PFSK-1 (cell line): ENCODE measurements around the gene TGFBR1.

ENCODE experiments used
- FOXP2 ChIP-seq: optimal IDR thresholded peaks from 2 replicates; pipeline ENCODE3; 2011; ENCODE audit warnings: borderline replicate concordance, control low read depth, inconsistent platforms; ENCODE audit not compliant: insufficient read depth; ENCODE audit errors: extremely low read length, extremely low read depth
- POLR2AphosphoS5 ChIP-seq: IDR thresholded peaks from 2 replicates; pipeline ENCODE4 v1.6.1; 2012; ENCODE audit warnings: low read depth, mild to moderate bottlenecking, control low read depth, low read length, moderate library complexity
- SIN3A ChIP-seq: IDR thresholded peaks from 2 replicates; pipeline ENCODE4 v1.6.1; 2012; ENCODE audit warnings: mild to moderate bottlenecking, low read length, moderate library complexity, borderline replicate concordance; ENCODE audit not compliant: insufficient read depth
- TAF1 ChIP-seq: IDR thresholded peaks from 2 replicates; pipeline ENCODE4 v1.6.1; 2012; ENCODE audit warnings: low read length, control low read depth, borderline replicate concordance; ENCODE audit not compliant: insufficient read depth
- TF ChIP-seq, protein P1 (sequence below), 2 experiments: IDR thresholded peaks; 2 replicates each; pipeline versions ENCODE4 v1.6.1 to v1.8.0; 2011 to 2012; ENCODE audit warnings: low read depth in 2 of 2, low read length in 2 of 2, control low read depth in 1 of 2, inconsistent platforms in 1 of 2, mild to moderate bottlenecking in 1 of 2, moderate library complexity in 1 of 2; ENCODE audit not compliant: insufficient read depth in 1 of 2

TGFBR1 gene

DNA sequence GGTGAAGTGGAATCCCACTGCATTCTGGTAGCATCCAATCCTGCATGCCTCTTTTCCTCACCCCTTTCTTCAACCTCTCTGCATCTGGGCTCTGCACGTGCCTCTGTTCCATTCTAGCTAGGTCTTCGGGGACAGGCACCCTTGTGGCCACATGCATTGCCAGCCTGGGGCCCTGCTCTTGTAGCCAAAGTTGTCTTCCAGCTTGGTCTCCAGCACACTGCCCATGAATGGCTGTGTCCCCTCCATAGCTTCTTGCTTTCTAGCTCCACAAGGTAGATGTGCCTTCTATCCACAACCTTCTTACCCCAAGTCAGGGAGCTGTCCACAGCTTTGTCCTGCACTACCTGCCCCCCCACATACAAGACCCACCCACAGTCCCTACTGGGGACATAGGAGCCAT is 84.3 kb downstream of the TGFBR1 start:
- TF ChIP-seq, protein P1, sequence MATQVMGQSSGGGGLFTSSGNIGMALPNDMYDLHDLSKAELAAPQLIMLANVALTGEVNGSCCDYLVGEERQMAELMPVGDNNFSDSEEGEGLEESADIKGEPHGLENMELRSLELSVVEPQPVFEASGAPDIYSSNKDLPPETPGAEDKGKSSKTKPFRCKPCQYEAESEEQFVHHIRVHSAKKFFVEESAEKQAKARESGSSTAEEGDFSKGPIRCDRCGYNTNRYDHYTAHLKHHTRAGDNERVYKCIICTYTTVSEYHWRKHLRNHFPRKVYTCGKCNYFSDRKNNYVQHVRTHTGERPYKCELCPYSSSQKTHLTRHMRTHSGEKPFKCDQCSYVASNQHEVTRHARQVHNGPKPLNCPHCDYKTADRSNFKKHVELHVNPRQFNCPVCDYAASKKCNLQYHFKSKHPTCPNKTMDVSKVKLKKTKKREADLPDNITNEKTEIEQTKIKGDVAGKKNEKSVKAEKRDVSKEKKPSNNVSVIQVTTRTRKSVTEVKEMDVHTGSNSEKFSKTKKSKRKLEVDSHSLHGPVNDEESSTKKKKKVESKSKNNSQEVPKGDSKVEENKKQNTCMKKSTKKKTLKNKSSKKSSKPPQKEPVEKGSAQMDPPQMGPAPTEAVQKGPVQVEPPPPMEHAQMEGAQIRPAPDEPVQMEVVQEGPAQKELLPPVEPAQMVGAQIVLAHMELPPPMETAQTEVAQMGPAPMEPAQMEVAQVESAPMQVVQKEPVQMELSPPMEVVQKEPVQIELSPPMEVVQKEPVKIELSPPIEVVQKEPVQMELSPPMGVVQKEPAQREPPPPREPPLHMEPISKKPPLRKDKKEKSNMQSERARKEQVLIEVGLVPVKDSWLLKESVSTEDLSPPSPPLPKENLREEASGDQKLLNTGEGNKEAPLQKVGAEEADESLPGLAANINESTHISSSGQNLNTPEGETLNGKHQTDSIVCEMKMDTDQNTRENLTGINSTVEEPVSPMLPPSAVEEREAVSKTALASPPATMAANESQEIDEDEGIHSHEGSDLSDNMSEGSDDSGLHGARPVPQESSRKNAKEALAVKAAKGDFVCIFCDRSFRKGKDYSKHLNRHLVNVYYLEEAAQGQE (IDR thresholded peaks at IDR 0.05; ENCODE audit: insufficient read depth in 1 of 2, low read depth in 2 of 2, low read length in 2 of 2): 0 out of 4 replicates have a peak, but pooled peaks of 1 of the 2 experiments have one; percentile 32
- no peak for TF ChIP-seq FOXP2

DNA sequence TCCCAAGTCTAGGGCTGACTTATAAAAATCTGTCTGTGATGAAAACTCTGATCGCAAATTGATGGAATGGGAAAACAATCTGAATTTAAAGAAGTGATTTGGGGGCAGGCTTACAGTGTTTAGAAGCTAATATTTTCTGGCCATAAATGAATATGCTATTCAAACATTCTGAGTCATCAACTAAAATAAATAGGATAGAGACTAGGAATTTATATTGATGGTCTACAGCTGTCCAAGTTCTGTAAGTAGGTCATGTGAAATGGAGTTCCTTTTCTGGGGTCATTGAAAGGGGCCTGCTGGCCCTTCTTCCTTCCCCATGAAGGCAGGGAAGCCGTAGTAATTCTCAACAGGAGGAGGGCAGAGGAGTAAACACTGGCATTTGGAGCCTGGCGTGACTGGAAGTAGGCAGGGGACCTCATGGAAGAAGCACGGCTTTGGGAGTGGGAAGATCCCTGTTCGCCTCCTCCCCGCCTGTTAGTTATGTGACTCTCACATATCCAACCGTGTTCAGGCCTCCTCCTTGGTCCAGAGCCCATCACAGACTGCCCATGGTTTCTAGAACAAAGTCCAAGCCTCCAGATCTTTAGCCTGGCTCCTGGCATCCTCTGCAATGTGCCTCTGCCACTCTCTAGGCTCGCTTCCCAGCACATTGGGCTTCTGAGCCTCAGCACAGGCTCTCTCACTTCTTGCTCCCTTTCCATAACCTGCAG is 85.1 kb downstream of the TGFBR1 start:
- TF ChIP-seq SIN3A (no peak), POLR2AphosphoS5 (no peak), TAF1 (no peak), FOXP2 (no peak)
- TF ChIP-seq, protein P1 (IDR thresholded peaks at IDR 0.05; ENCODE audit: insufficient read depth in 1 of 2, low read depth in 2 of 2, low read length in 2 of 2): no peak

DNA sequence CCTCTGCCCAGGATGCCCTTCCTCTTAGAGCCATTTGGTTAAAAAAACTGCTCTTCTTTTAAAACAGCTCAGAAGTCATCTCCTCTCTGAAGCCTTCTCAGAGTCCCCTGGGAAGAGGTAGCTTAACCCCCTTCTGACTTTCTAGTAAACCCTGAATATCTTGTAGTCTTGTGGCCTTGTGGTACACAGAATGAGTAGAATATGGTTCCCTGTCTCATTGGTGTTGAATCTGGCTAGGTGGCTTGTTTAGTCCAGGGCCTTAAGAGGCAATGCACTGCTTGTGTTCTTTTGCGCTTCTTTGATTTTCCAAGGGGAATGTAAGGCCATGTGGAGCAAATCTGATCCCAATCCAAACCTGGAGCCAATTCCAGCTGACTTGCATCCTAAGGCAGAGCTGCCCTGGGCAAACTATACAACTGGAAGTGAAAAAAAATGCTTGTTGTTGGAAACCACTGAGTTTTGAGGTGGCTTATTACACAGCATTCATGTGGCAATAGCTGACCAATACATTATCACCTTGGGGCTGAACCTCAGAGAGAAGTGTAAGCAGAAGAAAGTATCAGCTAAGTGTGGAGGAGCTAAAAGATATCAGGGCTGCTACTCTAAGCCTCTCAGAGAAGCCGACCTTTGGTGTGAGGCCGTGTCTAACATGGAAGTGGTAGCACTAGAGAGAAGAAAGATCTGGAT is 85.8 kb downstream of the TGFBR1 start:
- TF ChIP-seq POLR2AphosphoS5 (no peak), TAF1 (no peak)

DNA sequence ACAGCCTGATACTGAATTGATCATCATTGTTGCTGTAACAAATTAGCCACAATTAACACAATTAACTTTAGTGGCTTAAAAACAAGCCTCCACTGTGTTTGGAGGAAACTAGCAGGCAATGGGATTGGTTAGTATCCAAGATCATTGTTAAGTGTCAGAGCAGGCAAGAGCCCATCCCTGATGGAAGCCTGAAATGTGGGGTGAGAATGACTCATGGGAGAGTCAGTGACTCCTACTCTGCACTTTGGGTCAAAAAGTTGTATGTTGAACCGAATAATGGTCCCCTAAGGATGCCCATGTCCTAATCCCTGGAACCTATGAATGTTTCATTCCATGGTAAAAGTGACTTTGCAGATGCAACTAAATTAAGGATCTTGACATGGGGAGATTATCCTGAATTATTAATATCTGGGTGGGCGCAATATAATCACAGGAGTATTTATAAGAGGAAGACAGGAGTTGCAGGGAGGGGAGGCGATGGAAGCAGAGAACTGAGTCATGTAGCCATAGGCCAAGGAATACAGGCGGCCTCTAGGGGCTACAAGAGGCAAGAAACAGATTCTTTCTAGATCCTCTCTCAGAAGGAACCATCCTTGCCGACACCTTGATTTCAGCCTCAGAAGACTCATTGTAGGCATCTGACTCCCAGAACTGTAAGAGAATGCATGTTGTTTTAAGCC is 88.0 kb downstream of the TGFBR1 start:
- TF ChIP-seq SIN3A: no peak

DNA sequence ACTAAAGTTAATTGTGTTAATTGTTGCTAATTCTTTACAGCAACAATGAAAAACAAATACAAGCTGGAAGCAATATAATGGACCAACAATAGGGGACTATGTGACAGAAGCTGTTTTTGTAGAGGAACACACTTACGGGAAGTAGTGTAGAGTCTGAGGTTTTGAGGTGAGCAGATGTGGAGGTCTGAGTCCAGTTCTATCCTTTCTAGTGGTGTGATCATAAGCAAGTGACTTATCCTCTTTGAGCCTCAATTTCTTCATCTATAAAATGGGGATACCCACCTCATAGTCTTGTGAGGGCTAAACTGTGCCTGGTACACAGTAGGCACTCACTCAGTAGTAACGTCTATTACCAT is 88.5 kb downstream of the TGFBR1 start:
- TF ChIP-seq TAF1 (no peak), SIN3A (no peak), FOXP2 (no peak), POLR2AphosphoS5 (no peak)
- TF ChIP-seq, protein P1 (IDR thresholded peaks at IDR 0.05; ENCODE audit: insufficient read depth in 1 of 2, low read depth in 2 of 2, low read length in 2 of 2): no peak

DNA sequence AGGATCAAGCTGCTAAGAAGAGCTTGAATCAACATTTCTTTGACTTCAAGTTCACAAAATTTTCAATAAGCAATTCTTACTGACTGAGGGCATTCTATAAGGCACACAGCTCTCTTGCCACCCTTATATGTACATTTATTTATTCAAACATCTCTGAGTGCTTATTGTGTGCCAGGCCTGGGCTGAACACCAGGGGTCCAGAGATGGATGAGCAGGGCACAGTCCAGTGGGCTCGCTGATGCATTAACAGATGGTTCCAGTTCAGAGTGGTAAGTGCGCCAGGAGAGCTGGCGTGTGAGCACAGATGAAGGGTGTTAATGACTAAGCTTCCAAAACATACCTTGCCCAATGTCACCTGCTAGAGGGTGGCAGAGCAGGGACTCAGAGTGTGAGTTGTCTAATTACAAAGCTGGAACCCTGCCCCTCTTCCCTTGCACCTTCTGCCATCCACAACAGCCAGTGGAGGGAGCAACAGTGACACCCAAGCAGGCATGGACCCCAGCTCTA is 92.3 kb downstream of the TGFBR1 start:
- TF ChIP-seq TAF1 (no peak), SIN3A (no peak), FOXP2 (no peak), POLR2AphosphoS5 (no peak)
- TF ChIP-seq, protein P1 (IDR thresholded peaks at IDR 0.05; ENCODE audit: insufficient read depth in 1 of 2, low read depth in 2 of 2, low read length in 2 of 2): no peak
